Colonic mucosa (tissue), 4 donors: ENCODE results near the gene LSM6. TPM values are rescaled to one million over a fixed set of nuclear protein-coding genes. Genes with fewer than 3 reads are reported as not detected.

Experiments
- DNase-seq: peaks from one replicate; pipeline ENCODE4 v3.0.0-alpha.2; 2020
- H3K27ac ChIP-seq: fragments of 200-600 bp; one replicate; pipeline ENCODE4 v1.8.0; 2021
- H3K27me3 ChIP-seq: fragments of 200-600 bp; one replicate; pipeline ENCODE4 v1.8.0; 2021
- H3K36me3 ChIP-seq: fragments of 200-600 bp; one replicate; pipeline ENCODE4 v1.8.0; 2021
- H3K4me1 ChIP-seq: fragments of 200-600 bp; one replicate; pipeline ENCODE4 v1.8.0; 2021; ENCODE audit warnings: mild to moderate bottlenecking
- H3K4me3 ChIP-seq: fragments of 200-600 bp; one replicate; pipeline ENCODE4 v1.8.0; 2021
- H3K9ac ChIP-seq, 2 donors: one replicate each; pipeline ENCODE4 v1.7.0; 2013; ENCODE audit warnings: control low read depth in 2 of 2, low read depth in 2 of 2, low read length in 2 of 2
- H3K9me3 ChIP-seq: fragments of 200-600 bp; one replicate; pipeline ENCODE4 v1.8.0; 2021
- CTCF ChIP-seq: fragments of 200-600 bp; IDR thresholded peaks from one replicate; pipeline ENCODE4 v1.8.0; 2022; ENCODE audit warnings: antibody characterized with exemption, mild to moderate bottlenecking
- intact Hi-C: fragments of 100-400 bp; cut with DNase I; formaldehyde crosslinking; loops from one replicate; pipeline ENCODE4 v1.14.1; 2022
- total RNA-seq, 2 donors: library from RNA; stranded (reverse); fragmentation: NEBNext Ultra II Directional in 1 of 2; extraction: Animal tissue kit (Norgen Biotek cat#: 25700) in 1 of 2; gene quantifications; one replicate each; pipeline ENCODE4 v1.2.1, GENCODE V29; 2021
- donor health status: healthy.
- donor health status: DM: no; HTN: no; CAD: no.
- donor health status: DM: no; HTN: no; CAD: no.

Gene LSM6
- total RNA-seq, 2 donors from 2014 or later = 24.6 to 38.0 TPM

- Histone ChIP-seq H3K27me3 (no peaks in the 10 kb centered on the region), H3K4me3 (no peak overlapping the region), H3K4me1 (no peaks in the 10 kb centered on the region), H3K9ac (no peak overlapping the region), H3K36me3 (no peaks in the 10 kb centered on the region), H3K9me3 (no peaks in the 10 kb centered on the region), H3K27ac (no peak overlapping the region)
- intact Hi-C loops = no loop called here
- no peak for TF ChIP-seq CTCF
- DNase-seq = no peak
Measured at GRCh38 chr4:146183209-146183608, 7.7 kb downstream of the LSM6 start.

- no peak for TF ChIP-seq CTCF
- H3K36me3 ChIP-seq = no peaks in the 10 kb centered on the region
- no peaks in the 10 kb centered on the region for H3K4me1 ChIP-seq
- no peak overlapping the region for H3K27ac ChIP-seq
- no peaks in the 10 kb centered on the region for H3K27me3 ChIP-seq
- intact Hi-C loops = no loop called here
- no peak overlapping the region for H3K4me3 ChIP-seq
- H3K9me3 ChIP-seq = no peaks in the 10 kb centered on the region
- no peak for DNase-seq
- no peak overlapping the region for H3K9ac ChIP-seq
Measured at GRCh38 chr4:146186041-146186440, 10.5 kb downstream of the LSM6 start.

GRCh38 chr4:146186596-146186995 is 11.1 kb downstream of the LSM6 start:
- DNase-seq = no peak
- intact Hi-C loops = no loop called here
- Histone ChIP-seq H3K4me1 (no peaks in the 10 kb centered on the region), H3K4me3 (no peak overlapping the region), H3K9me3 (no peaks in the 10 kb centered on the region), H3K9ac (no peak overlapping the region), H3K36me3 (no peaks in the 10 kb centered on the region), H3K27me3 (no peaks in the 10 kb centered on the region), H3K27ac (no peak overlapping the region)
- TF ChIP-seq CTCF = no peak

- H3K9me3 ChIP-seq = no peaks in the 10 kb centered on the region
- no peaks in the 10 kb centered on the region for H3K27me3 ChIP-seq
- no peaks in the 10 kb centered on the region for H3K36me3 ChIP-seq
- no peak for TF ChIP-seq CTCF
- no peak overlapping the region for H3K9ac ChIP-seq
- DNase-seq = no peak
- intact Hi-C loops = no loop called here
- H3K27ac ChIP-seq = no peak overlapping the region
- H3K4me1 ChIP-seq = no peaks in the 10 kb centered on the region
- no peak overlapping the region for H3K4me3 ChIP-seq
Measured at GRCh38 chr4:146190456-146190855, 14.9 kb downstream of the LSM6 start.

- intact Hi-C loops = no loop called here
- H3K27ac ChIP-seq = no peak overlapping the region
- no peak for TF ChIP-seq CTCF
- H3K4me1 ChIP-seq = no peaks in the 10 kb centered on the region
- DNase-seq = peak; percentile 54
- no peaks in the 10 kb centered on the region for H3K9me3 ChIP-seq
- no peak overlapping the region for H3K4me3 ChIP-seq
- H3K27me3 ChIP-seq = no peaks in the 10 kb centered on the region
- no peaks in the 10 kb centered on the region for H3K36me3 ChIP-seq
- H3K9ac ChIP-seq = no peak overlapping the region
Measured at GRCh38 chr4:146191766-146192458, 16.4 kb downstream of the LSM6 start.
